ENCODE data around the gene PFKFB3.
"Not testable (repeated sequence)": the region's sequence is repeated elsewhere in the genome, so short reads cannot be mapped to it uniquely, and the experiment has no call there.

Gene PFKFB3

GRCh38 chr10:6178581-6178980 is 24.2 kb upstream of the PFKFB3 start:
- no peak for DNase-seq (ENCODE audit: low spot score)

GRCh38 chr10:6179078-6179477 is 23.7 kb upstream of the PFKFB3 start:
- no peak for DNase-seq (ENCODE audit: low spot score)

- no peak for DNase-seq (ENCODE audit: low spot score)
These were observed 22.1 kb upstream of the PFKFB3 start for GRCh38 chr10:6180480-6181110.

- no peak for DNase-seq (ENCODE audit: low spot score)
These were observed 21.5 kb upstream of the PFKFB3 start for GRCh38 chr10:6181249-6181648.

- DNase-seq (ENCODE audit: low spot score) = no peak
These were observed 20.2 kb upstream of the PFKFB3 start for GRCh38 chr10:6182454-6183098.

- no peak for DNase-seq (ENCODE audit: low spot score)
These were observed 17.6 kb upstream of the PFKFB3 start for GRCh38 chr10:6185039-6185716.

- no peak for DNase-seq (ENCODE audit: low spot score)
These were observed 15.9 kb upstream of the PFKFB3 start for GRCh38 chr10:6186894-6187256.

- no peak for DNase-seq (ENCODE audit: low spot score)
These were observed 15.5 kb upstream of the PFKFB3 start for GRCh38 chr10:6187278-6187677.

- not testable (repeated sequence) for DNase-seq (ENCODE audit: low spot score)
These were observed 12.7 kb upstream of the PFKFB3 start for GRCh38 chr10:6190033-6190432.

- no peak for DNase-seq (ENCODE audit: low spot score)
These were observed 11.6 kb upstream of the PFKFB3 start for GRCh38 chr10:6191147-6191546.

- DNase-seq (ENCODE audit: low spot score) = no peak
These were observed 11.2 kb upstream of the PFKFB3 start for GRCh38 chr10:6191569-6191968.

GRCh38 chr10:6193342-6193741 is 9.4 kb upstream of the PFKFB3 start:
- DNase-seq (ENCODE audit: low spot score) = not testable (repeated sequence)

GRCh38 chr10:6194311-6194710 is 8.4 kb upstream of the PFKFB3 start:
- no peak for DNase-seq (ENCODE audit: low spot score)

GRCh38 chr10:6195376-6195775 is 7.4 kb upstream of the PFKFB3 start:
- no peak for DNase-seq (ENCODE audit: low spot score)

GRCh38 chr10:6195846-6196245 is 6.9 kb upstream of the PFKFB3 start:
- no peak for DNase-seq (ENCODE audit: low spot score)

GRCh38 chr10:6196524-6196923 is 6.2 kb upstream of the PFKFB3 start:
- DNase-seq (ENCODE audit: low spot score) = not testable (repeated sequence)

GRCh38 chr10:6197321-6197720 is 5.4 kb upstream of the PFKFB3 start:
- no peak for DNase-seq (ENCODE audit: low spot score)

- no peak for DNase-seq (ENCODE audit: low spot score)
These were observed 4.6 kb upstream of the PFKFB3 start for GRCh38 chr10:6198171-6198570.

GRCh38 chr10:6199131-6199733 is 3.5 kb upstream of the PFKFB3 start:
- no peak for DNase-seq (ENCODE audit: low spot score)

GRCh38 chr10:6200440-6200733 is 2.3 kb upstream of the PFKFB3 start:
- DNase-seq (ENCODE audit: low spot score) = no peak

GRCh38 chr10:6200734-6201515 is 1.8 kb upstream of the PFKFB3 start:
- peak; percentile 33 for DNase-seq (ENCODE audit: low spot score)

- DNase-seq (ENCODE audit: low spot score) = peak; percentile 56
These were observed 1.2 kb upstream of the PFKFB3 start for GRCh38 chr10:6201516-6201975.

Measured in cerebellar cortex (tissue), 1 donor.